Raji (cell line): ENCODE measurements around the gene MAP4K4.

ENCODE experiments used
- POLR2A ChIP-seq: IDR thresholded peaks from 2 replicates; pipeline ENCODE4 v1.6.1; 2011; ENCODE audit warnings: low read depth, low read length, control low read depth; ENCODE audit not compliant: insufficient read depth

MAP4K4 gene

DNA sequence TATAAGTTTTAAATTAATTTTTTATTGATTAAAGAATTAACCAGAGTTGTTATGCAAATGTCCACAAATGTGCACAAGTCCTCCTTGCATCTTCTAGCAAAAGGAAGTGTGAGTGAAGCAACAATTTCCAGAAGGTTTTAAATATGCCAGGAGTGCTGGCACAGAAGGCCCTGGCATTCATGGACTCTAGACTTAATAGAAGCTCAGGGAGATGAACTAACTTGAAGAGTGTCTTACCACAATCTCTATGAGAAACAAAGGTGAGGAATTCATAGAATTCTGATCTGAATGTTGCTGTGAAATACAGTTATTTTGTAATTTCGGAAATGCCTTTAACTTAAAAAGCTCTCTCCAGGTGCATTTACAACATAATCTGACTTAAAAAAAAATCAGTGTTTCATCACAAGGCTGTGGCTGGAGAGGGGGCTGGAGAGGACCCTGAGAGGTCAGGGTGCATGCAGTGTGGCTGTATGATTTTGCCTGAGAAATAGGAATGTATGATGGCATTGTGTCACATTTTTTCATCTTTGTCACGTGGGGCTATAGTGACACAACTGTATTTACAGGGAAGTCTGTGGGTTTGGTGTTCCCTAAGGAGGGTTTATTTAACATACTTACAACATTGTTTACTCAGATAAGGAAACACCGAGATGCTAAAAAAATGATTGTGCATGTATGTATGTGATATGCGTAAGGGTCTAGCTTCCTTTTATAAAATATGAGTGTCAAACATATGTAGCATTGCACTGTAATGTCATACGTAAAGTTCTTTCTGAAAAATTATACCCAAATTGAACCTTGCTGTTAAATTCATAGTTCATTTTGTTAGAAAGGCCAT is 66.2 kb downstream of the MAP4K4 start:
- TF ChIP-seq POLR2A, result no peak

DNA sequence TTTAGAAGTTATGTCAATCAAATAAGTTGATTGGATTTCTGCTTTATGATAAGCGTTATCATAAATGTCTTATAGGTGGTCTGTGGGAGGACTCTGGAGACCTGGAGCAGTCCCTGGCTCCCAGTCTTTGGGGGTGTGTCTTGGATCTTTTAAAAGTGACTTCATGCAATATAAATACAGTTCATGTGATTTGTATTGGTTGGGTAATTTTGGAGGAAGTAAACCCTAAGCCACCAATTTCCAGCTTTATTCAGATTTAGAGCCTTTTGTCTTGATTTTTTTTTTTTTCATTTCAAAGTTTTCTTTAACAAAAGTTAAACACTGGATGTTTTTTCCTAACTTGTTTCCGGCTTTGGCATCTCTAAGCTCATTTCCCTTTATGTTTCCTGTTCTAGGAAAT is 68.8 kb downstream of the MAP4K4 start:
- TF ChIP-seq POLR2A, result no peak

DNA sequence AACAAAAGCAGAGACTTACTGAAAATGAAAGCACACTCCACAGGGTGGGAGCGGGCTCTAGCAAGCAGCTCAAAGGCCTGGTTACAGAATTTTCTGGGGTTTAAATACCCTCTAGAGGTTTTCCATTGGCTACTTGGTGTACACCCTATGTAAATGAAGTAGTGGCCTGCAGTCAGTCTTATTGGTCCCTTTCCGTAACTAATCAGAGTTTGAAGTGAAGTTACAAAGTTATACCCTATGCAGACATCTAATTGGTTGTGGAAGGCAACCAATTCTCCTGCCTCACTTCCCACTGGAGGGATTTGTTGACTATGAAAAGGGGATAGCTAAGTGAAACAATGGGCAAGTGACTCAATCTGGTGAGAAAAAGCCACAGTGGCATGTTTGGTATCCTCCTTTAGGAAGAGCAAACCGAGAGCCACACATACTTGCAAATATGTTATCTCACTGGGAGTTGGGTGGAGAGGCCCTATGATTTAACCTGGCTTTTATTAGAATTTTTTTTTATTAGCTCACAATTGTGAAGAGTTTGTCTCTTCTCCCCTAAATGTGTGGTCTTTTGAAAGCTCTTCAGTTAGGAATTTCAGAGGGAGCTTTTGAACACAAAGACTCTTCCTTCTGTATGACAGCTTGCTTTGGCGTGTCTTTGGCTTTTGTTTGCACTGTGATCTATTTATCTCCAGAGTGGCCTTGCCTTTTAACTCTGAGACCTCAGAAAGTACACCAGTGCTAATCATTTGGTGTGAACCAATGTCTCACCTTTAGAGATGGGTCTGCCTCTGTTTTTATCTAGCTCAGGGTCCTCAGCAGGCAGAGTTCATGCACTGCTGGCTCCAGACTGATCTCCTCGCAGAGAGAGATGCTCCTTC is 69.6 kb downstream of the MAP4K4 start:
- no peak for TF ChIP-seq POLR2A

DNA sequence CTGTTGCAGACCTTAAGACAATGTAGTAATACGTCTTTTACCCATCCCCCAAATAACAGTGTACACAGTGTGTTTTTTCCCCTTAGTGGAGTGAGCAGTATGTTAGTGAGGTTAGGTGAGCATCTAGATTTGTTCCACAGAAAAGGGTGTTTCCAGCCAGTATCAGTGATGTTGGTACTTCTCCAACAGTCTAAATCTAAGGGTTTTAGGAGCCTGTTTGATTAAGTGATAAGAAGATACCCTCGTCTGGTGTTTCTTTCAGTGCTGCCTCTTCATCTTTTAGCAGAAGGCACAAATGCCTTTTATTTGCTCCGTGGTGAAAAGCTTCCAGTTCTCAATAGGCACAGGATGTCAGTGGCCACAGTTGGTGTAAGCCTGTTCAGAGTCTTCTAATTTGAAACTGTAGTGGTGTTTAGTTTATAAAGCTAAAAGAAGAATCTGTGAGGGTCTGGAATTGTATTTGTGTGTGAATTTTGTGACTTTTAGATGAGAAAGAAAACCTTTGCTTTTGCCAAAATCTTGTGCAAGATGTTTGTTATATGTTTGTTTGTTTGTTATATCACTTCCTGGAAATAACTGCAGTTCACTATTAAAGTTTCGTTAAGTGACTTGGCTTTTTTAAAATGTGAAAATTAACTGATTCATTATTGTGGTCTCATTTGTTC is 71.2 kb downstream of the MAP4K4 start:
- TF ChIP-seq POLR2A, result no peak

DNA sequence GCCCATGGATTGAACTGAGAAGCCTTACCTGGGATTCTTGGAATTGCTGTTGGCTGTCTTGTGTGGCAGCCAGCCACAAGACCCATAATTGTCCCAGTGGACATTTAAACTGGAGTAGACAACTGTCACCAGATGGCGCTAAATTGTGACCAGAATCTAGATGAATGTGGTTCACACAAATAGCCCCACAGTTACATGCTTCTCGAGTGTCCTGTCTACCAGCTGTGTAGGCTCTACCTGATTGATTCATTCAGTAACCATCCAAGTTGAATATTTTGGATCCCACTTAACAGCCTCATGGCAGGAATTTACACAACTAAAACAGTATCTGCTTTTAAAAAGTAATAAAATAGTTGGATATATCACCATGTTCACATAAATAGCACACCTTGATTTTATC is 73.2 kb downstream of the MAP4K4 start:
- no peak for TF ChIP-seq POLR2A

DNA sequence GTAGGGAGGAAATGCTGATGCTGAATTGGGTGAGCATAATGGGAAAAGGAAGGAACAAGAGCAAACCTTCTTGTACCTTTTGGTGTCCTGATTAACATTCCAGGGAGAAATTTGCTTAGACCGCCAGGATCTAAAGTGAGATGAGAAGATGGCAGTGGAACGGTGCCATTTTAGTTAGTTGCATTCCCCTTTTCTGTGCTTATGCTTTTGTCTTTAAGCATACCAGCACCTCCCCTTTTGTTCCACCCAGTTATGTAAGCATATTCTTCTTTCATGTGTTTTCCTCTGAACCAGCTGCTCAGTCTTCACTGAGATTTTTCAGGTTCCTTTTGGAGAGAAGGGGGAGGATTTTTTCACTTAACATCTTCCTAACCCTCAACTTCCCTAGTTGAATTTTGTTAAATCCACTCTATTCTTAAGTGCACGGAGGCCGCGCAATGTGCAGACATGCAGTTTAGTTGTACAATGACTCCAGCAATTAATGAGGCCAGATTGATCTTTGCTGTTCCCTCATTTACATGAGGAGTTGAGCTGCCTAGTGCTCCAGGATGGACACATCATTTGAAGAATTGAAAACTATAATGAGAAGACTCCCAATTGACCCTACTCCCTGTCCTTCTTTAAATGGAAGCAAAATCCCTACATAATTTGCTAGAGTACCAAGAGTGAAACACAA is 73.9 kb downstream of the MAP4K4 start:
- no peak for TF ChIP-seq POLR2A

DNA sequence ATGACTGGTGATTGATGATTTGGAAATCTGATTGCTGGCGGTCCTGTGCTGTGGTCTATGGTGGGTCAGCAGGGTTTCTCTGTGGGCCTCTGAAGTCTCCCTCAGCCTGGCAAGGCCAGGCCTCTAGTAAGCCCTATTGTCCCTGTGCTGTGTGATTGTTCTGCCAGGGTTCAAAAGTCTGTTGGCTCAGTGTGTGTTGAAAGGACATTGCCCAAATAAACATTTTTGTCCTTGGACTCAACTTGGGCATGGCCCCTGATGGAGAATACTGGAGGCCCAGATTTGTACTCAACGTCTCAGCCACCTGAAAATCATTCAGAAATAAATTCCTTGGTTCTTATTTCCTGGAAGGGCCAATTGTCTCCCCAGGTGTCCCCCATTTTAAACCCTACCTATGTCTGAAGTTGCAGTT is 74.4 kb downstream of the MAP4K4 start:
- no peak for TF ChIP-seq POLR2A

DNA sequence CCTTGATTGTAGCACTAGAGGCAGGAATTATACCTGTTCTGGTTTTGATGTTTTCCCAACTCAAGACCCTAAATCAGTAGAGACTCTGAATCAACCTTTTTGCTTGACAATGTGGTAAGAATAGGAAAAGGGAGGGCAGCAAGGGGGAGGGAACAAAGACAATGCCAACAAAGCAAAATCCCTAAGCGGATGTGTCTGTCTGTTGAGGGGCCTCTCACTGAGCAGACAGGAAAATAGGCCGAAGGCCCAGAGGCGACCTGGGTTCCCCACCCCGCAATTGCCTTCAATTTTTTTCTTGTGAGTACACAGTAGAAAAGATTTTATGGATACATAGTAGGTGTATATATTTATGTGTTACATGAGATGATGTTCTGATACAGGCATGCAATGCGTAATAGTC is 75.6 kb downstream of the MAP4K4 start:
- no peak for TF ChIP-seq POLR2A

DNA sequence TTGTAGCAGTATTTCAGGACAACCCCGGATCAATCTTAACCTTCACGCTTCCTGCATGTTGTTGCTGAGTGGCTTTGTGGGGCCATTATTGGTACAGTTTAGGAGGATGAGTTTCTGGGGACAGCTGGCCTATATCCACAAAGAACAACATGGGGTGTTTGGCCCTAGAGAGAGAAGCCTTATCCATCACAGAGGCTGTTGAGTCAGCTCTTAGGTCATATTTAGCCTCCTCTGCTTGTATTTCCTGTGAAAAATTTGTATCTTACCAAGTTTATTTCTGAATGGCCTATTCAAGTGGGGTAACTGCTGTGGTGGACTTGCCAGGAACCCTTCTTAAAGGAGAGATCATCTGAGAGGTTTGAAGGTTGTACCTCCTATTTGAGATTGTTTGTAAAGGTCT is 77.6 kb downstream of the MAP4K4 start:
- no peak for TF ChIP-seq POLR2A

DNA sequence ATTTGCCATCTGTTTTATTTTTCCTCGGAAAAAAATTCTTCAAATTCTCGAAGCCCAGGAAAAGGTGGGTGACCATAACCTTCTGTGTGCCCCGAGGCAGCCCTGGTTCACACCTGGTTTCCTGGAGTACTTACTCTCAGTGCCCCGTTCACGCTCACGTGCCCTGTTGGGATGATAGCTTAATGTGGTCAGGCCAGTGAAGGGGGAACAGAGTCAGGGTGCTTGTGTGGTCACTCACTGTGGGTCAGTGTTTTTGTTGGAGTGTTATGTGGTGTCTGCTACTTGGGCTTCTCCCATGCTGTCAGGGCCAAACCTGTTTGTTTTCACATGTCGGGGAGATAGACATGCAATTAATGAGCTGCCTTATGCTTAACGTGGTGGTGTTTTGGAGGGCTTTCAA is 78.1 kb downstream of the MAP4K4 start:
- TF ChIP-seq POLR2A, result no peak

DNA sequence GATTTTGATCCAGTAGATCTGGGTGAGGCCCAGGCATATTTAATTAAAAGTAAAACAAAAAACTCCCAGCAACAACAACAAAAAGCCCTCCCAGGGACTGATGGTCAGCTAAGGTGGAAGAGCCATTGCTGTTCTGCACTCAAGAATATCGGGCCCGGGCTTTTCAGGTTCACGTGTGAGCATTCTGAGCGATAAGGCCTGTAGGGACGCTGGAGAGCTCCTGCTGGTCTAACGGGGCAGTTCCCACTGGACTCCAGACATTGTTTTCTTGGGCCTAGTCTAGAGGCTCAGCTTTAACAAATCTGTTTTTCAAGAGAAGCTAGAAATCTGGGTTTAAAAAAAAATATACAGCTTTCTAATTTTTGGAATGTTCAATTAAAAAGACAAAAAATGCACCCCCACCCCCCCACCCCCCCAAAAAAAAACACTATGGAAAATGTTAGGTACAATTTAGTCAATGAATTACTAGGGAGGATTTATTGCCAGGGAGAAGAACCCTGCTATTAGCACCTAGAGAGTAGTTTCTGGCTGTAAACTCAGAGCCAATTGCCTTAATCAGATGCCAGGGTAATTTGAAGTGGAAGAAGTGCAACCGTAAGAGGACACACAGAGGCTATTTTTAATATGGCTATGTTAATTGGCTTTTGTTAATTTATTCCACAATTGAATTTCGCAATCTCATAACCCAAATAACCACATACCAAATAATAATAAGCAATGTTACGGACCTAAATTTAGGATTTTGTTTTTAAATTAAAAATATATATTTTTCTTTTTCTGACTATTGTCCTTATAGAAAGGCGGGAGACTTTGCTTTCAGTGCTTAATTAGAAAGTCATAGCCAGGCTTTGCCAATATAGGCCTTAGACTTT is 78.9 kb downstream of the MAP4K4 start:
- TF ChIP-seq POLR2A, result no peak

DNA sequence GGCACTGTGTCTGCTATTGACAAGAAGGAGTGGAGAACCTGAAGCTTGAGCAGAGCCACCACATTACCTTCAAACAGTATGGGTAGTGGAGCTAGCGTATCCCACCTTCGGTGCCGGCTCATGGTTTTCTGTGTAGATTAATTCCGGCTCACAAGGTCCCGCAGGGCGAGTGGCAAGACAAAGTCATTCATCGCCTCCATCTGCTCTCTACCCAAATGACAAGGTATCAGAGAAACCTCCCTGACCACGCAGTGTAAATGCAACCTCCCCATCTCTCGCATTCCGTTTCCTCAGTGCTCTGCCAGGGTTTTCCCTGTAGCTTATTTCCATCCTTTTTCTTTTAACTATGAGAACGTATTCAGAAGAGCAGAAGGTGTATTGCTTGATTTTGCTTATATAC is 79.8 kb downstream of the MAP4K4 start:
- no peak for TF ChIP-seq POLR2A

DNA sequence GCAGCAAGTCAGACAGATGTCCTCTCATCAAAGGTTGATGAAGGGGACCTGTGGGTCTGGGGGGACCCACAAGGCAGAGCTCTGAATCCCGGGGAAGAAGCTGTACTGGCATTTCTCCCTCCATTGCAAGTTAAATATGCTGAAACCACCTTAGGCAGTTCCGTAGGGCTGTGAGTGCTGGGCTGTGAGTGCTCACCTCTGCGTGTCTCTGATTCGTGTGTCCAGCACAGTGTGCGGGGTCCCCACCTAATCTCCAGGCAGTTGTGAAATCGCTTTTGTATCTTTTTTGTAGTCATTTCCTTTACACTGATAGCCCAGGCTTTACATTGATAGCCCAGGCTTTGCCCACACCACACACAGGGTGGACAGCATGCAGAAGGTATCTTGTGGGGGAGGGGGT is 80.6 kb downstream of the MAP4K4 start:
- TF ChIP-seq POLR2A, result no peak

DNA sequence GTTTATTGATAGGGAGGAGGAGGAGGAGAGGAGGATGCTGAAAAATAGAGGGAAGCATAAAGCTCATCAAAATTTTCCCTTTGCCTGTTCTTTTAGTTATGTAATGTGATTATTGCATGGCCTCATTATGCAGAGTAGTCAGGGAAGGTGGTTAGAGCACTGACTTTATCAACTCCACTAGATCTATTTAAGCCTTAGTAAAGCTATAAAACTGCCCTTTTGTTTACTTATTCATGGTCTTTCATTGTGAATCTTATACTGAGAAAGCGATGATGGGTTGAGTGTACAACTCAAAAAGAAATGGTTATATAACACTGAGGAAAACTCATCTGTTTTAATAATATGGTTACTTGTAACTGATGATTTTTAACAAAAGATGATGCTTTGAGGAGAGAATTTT is 81.7 kb downstream of the MAP4K4 start:
- no peak for TF ChIP-seq POLR2A
